Measurements from ENCODE around the gene DLGAP1.

GRCh38 chr18:3652380-3653262 is 802.5 kb downstream of the DLGAP1 start:
- TF ChIP-seq CTCF (IDR thresholded peaks at IDR 0.05) (no peak), POLR2A (IDR thresholded peaks at IDR 0.05) (no peak)

Data from testis (tissue), 2 donors.